Measurements from ENCODE around the gene GAB2.

DNA sequence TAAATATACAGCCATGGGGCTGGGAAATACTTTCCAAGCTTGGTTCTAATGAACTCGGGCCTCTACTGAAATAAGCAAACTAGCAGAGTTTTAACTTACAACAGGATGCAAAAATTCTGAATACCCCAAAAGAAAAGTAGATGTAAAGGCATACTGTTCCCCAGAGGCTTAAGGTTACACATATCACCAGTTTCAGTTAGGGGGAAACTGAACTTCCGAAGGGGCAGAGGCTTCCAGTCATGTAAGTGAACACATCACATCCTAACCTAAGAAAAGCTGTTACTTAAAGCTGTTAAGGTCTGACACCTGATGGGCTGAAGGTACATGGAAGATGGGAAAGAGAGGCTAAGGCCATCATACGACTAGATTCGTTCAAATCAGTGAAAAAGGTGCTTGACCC is 2.3 kb downstream of the GAB2 start:
- TF ChIP-seq SUZ12 (IDR thresholded peaks at IDR 0.05; ENCODE audit: extremely low read depth, insufficient read depth, insufficient read length) (no peak), ZNF274 (IDR thresholded peaks at IDR 0.05; ENCODE audit: low read depth, low read length) (no peak), YY1 (IDR thresholded peaks at IDR 0.05; ENCODE audit: insufficient read depth, insufficient read length) (no peak)

Data from NT2/D1 (cell line).